ENCODE measurements around the gene C1orf198. TPM values are rescaled to one million over a fixed set of nuclear protein-coding genes. Genes with fewer than 3 reads are reported as not detected.

C1orf198 gene
- total RNA-seq, 1 donor from 2014 or later: 3.9 TPM

DNA sequence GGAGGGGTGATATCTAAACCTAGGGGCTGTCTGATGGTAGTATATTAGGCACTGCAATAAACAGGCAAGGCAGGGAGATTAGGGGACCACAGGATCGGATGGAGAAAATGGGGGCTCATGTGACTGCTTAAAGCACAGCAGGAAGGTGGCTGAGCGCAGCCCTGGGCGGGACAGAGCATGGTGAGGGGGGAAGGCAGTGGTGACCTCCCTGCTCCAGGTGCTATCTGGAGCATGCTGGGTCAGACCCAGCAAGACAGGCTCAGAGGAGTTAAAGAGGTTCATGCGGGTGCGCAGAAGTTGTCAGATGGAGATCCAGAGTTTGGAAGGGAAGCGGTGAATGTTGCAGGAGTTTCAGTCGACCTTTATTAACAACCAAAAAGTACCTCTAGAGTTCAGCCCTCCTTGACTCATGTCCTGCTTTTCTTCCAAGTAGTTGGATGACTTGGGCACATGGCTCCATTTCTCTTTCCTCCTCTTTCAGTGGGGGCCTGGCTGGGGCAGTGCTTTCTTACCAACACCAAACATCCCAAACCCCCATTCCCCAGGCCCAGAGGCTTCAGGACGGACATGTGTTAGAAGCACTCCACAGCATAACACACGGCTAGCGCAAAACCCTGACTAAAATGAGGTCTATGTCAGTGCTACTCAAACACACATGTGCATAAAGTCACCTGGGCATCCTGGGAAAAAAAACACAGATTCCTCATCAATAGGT is 79.6 kb downstream of the C1orf198 start:
- ChIA-PET POLR2A (interaction anchor here (0.6 kb wide), 1 partner anchor 143 kb away, joined by 4 read pairs; no protein-coding TSS in a partner anchor), CTCF (no interaction called here)
- Mint-ChIP-seq H3K27ac (no peak overlapping the region), H3K4me3 (no peak overlapping the region), H3K9me3 (no peaks in the 10 kb centered on the region), H3K36me3 (ENCODE audit: low read depth) (no peaks in the 10 kb centered on the region), H3K27me3 (peaks cover 17% of the 10 kb centered on the region), H3K4me1 (no peaks in the 10 kb centered on the region)
- ATAC-seq (ENCODE audit: low read depth): no peak
- TF ChIP-seq, protein P1, sequence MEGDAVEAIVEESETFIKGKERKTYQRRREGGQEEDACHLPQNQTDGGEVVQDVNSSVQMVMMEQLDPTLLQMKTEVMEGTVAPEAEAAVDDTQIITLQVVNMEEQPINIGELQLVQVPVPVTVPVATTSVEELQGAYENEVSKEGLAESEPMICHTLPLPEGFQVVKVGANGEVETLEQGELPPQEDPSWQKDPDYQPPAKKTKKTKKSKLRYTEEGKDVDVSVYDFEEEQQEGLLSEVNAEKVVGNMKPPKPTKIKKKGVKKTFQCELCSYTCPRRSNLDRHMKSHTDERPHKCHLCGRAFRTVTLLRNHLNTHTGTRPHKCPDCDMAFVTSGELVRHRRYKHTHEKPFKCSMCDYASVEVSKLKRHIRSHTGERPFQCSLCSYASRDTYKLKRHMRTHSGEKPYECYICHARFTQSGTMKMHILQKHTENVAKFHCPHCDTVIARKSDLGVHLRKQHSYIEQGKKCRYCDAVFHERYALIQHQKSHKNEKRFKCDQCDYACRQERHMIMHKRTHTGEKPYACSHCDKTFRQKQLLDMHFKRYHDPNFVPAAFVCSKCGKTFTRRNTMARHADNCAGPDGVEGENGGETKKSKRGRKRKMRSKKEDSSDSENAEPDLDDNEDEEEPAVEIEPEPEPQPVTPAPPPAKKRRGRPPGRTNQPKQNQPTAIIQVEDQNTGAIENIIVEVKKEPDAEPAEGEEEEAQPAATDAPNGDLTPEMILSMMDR (IDR thresholded peaks at IDR 0.05): no peak
- no peak for DNase-seq
- intact Hi-C loops (cut with micrococcal nuclease): no loop called here

DNA sequence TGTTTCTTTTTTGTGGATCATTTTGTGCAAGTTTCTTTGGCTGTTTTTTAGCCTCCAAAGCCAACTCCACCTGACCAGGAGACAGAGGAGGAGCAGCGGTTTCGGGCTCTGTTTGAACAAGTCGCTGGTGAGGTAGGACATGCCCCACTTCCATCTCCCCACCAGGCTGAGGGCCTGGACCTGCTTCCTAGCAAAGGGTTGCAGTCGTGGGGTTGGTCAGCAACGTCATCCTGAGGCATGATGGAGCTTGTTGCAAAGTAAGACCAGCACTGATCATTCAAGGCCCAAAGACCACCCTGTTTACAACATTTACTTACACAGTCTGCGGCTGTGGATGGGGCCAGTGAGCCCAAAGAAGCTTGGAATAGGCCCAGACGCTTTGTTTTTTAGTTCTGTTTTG is 80.8 kb downstream of the C1orf198 start:
- CTCF ChIA-PET: no interaction called here
- POLR2A ChIA-PET: no interaction called here
- Mint-ChIP-seq H3K4me3 (no peak overlapping the region), H3K27me3 (peaks cover 17% of the 10 kb centered on the region), H3K36me3 (ENCODE audit: low read depth) (no peaks in the 10 kb centered on the region), H3K4me1 (no peaks in the 10 kb centered on the region), H3K27ac (no peak overlapping the region), H3K9me3 (no peaks in the 10 kb centered on the region)
- ATAC-seq (ENCODE audit: low read depth): no peak
- TF ChIP-seq, protein P1 (IDR thresholded peaks at IDR 0.05): no peak
- no peak for DNase-seq
- intact Hi-C loops (cut with micrococcal nuclease): no loop called here

Other genes starting within 250 kb of the C1orf198 start
- gene COG2, start 226.0 kb downstream of the C1orf198 start, total RNA-seq: 38.5 and 39.0 TPM in 2 replicates
- gene AGT, start 154.4 kb downstream of the C1orf198 start, total RNA-seq: not detected in 2 replicates
- not detected in 2 replicates for gene CAPN9, start 121.1 kb downstream of the C1orf198 start, total RNA-seq
- gene TTC13, start 110.3 kb upstream of the C1orf198 start, total RNA-seq: 30.9 and 35.4 TPM in 2 replicates
- 13.1 and 13.7 TPM in 2 replicates for gene ARV1, start 110.6 kb upstream of the C1orf198 start, total RNA-seq
- gene FAM89A, start 171.7 kb upstream of the C1orf198 start, total RNA-seq: 5.2 and 5.3 TPM in 2 replicates